ENCODE results near the gene GOLT1B. TPM values are rescaled to one million over a fixed set of nuclear protein-coding genes. Genes with fewer than 3 reads are reported as not detected.

Gene GOLT1B
- total RNA-seq, 6 experiments from 2014 or later = 13.7 to 25.2 (median 18.1) TPM

GRCh38 chr12:21545557-21545956 is 44.0 kb downstream of the GOLT1B start:
- Histone ChIP-seq H3K27ac (no peak overlapping the region), H3K4me3 (no peak overlapping the region), H3K36me3 (no peaks in the 10 kb centered on the region), H3K4me1 (no peaks in the 10 kb centered on the region), H3K27me3 (no peaks in the 10 kb centered on the region), H3K9me3 (no peaks in the 10 kb centered on the region)
- no peak for ATAC-seq
- no peak for TF ChIP-seq POLR2A (IDR thresholded peaks at IDR 0.05)
- no peak for TF ChIP-seq CTCF (IDR thresholded peaks at IDR 0.05)
- intact Hi-C loops (cut with DNase I) = no loop called here
- WGBS (ENCODE audit: insufficient coverage, low coverage, low lambda C conversion rate, missing lambda C conversion rate) = 88% methylated on average over 2 of the region's 2 CpGs
- DNase-seq = no peak

- Histone ChIP-seq H3K27ac (no peak overlapping the region), H3K4me3 (no peak overlapping the region), H3K4me1 (no peaks in the 10 kb centered on the region), H3K36me3 (no peaks in the 10 kb centered on the region), H3K27me3 (no peaks in the 10 kb centered on the region), H3K9me3 (no peaks in the 10 kb centered on the region)
- WGBS (ENCODE audit: insufficient coverage, low coverage, low lambda C conversion rate, missing lambda C conversion rate) = 23% methylated on average over 1 of the region's 1 CpG
- no peak for TF ChIP-seq CTCF (IDR thresholded peaks at IDR 0.05)
- no peak for TF ChIP-seq POLR2A (IDR thresholded peaks at IDR 0.05)
- intact Hi-C loops (cut with DNase I) = no loop called here
- no peak for ATAC-seq
- no peak for DNase-seq
Observed at GRCh38 chr12:21546716-21547115, 45.1 kb downstream of the GOLT1B start.

- Histone ChIP-seq H3K4me3 (no peak overlapping the region), H3K36me3 (no peaks in the 10 kb centered on the region), H3K27me3 (no peaks in the 10 kb centered on the region), H3K4me1 (no peaks in the 10 kb centered on the region), H3K27ac (no peak overlapping the region), H3K9me3 (no peaks in the 10 kb centered on the region)
- WGBS (ENCODE audit: insufficient coverage, low coverage, low lambda C conversion rate, missing lambda C conversion rate) = 71% methylated on average over 1 of the region's 1 CpG
- ATAC-seq (no peak), DNase-seq (no peak)
- TF ChIP-seq CTCF (IDR thresholded peaks at IDR 0.05) = no peak
- TF ChIP-seq POLR2A (IDR thresholded peaks at IDR 0.05) = no peak
- intact Hi-C loops (cut with DNase I) = no loop called here
Observed at GRCh38 chr12:21547437-21547836, 45.8 kb downstream of the GOLT1B start.

- ATAC-seq = no peak
- intact Hi-C loops (cut with DNase I) = no loop called here
- Histone ChIP-seq H3K36me3 (peaks cover 0 to 17% (median 0%) of the 10 kb centered on the region in 4 donors), H3K9me3 (no peaks in the 10 kb centered on the region), H3K4me3 (no peak overlapping the region), H3K27me3 (no peaks in the 10 kb centered on the region), H3K27ac (no peak overlapping the region), H3K4me1 (no peaks in the 10 kb centered on the region)
- 49% methylated on average over 3 of the region's 4 CpGs for WGBS (ENCODE audit: insufficient coverage, low coverage, low lambda C conversion rate, missing lambda C conversion rate)
- DNase-seq = no peak
- TF ChIP-seq POLR2A (IDR thresholded peaks at IDR 0.05) (no peak), CTCF (IDR thresholded peaks at IDR 0.05) (no peak)
Observed at GRCh38 chr12:21551841-21552465, 50.4 kb downstream of the GOLT1B start.

Data from right lobe of liver (tissue), 6 donors.